ENCODE measurements around the gene PAQR9. TPM values are rescaled to one million over a fixed set of nuclear protein-coding genes. Genes with fewer than 3 reads are reported as not detected.

Gene PAQR9
- total RNA-seq, 3 donors from 2014 or later: not detected

DNA sequence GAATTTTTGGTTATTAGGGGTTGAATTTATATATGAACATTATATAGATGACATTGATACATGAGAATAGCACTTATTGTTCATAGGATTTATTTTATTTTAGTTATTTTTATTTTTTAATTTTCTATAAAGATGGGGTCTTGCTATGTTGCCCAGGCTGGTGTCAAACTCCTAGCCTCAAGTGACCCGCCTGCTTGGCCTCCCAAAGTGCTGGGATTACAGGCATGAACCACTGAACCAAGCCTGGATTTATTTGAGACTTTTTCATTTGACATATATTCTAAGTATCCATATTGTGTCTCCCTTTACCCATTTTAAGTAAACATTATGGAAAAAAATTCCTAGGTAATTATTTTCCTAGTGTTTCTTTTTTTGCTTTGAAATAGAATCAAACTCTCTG, 12.5 kb downstream of the PAQR9 start:
- DNase-seq (ENCODE audit: low spot score in 2 of 2): no peak
- peaks cover 0 to 21% of the 10 kb centered on the region in 2 donors for H3K27me3 ChIP-seq
- H3K4me3 ChIP-seq: no peak overlapping the region
- no peaks in the 10 kb centered on the region for H3K9me3 ChIP-seq
- H3K36me3 ChIP-seq: no peaks in the 10 kb centered on the region
- no peak overlapping the region for H3K27ac ChIP-seq
- intact Hi-C loops (cut with DNase I; ENCODE audit: low total_unique reads): no loop called here
- TF ChIP-seq POLR2AphosphoS5 (IDR thresholded peaks at IDR 0.05) (no peak), POLR2A (IDR thresholded peaks at IDR 0.05) (no peak), CTCF (IDR thresholded peaks at IDR 0.05) (no peak)
- H3K4me1 ChIP-seq: no peaks in the 10 kb centered on the region

- DNase-seq (ENCODE audit: low spot score in 2 of 2): no peak
- Histone ChIP-seq H3K9me3 (no peaks in the 10 kb centered on the region), H3K4me3 (no peak overlapping the region), H3K27ac (no peak overlapping the region), H3K36me3 (no peaks in the 10 kb centered on the region), H3K27me3 (peaks cover 0 to 21% of the 10 kb centered on the region in 2 donors), H3K4me1 (no peaks in the 10 kb centered on the region)
- TF ChIP-seq POLR2A (IDR thresholded peaks at IDR 0.05) (no peak), POLR2AphosphoS5 (IDR thresholded peaks at IDR 0.05) (no peak), CTCF (IDR thresholded peaks at IDR 0.05) (no peak)
- intact Hi-C loops (cut with DNase I; ENCODE audit: low total_unique reads): no loop called here
Measured at GRCh38 chr3:142947799-142948575, 15.5 kb downstream of the PAQR9 start.

DNA sequence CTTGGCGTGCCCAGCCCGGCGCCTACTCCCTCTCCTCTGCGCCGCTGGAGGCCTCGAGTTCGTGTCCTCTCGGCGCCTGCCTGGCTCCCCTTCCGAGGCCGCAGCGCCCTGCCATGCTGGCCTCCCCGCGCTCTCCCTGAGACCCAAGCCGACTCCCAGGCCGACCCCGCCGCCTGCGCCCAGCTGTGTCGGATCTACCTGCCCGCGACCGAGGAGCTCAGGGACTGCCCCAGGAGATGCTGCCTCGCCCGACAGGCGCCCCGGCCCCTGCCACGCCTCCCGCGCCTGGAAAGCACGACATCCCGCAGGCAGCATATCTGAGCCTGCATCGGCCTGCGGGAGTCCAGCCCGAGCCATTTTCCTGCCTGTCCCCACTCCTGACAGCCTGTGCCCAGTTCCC, 16.1 kb downstream of the PAQR9 start:
- Histone ChIP-seq H3K9me3 (no peaks in the 10 kb centered on the region), H3K4me1 (no peaks in the 10 kb centered on the region), H3K27me3 (peaks cover 0 to 21% of the 10 kb centered on the region in 2 donors), H3K4me3 (peak overlapping the region in 1 of 3 donors; percentile 44), H3K36me3 (no peaks in the 10 kb centered on the region), H3K27ac (no peak overlapping the region)
- no peak for TF ChIP-seq POLR2AphosphoS5 (IDR thresholded peaks at IDR 0.05)
- intact Hi-C loops (cut with DNase I; ENCODE audit: low total_unique reads): no loop called here
- DNase-seq (ENCODE audit: low spot score in 2 of 2): no peak

DNA sequence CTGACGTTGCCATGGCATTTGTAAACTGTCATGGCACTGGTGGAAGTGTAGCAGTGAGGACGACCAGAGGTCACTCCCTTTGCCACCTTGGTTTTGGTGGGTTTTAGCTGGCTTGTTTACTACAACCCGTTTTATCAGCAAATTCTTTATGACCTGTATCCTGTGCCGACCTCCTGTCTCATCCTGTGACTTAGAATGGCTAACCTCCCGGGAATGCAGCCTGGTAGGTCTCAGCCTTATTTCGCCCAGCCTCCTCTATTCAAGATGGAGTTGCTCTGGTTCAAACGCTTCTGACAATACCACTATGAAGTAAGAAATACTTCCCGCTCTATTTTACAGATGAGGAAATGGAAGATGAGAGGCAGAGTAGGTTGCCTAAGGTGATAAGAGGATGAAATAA, 16.6 kb downstream of the PAQR9 start:
- Histone ChIP-seq H3K4me3 (peak overlapping the region in 1 of 3 donors; percentile 44), H3K4me1 (no peaks in the 10 kb centered on the region), H3K36me3 (no peaks in the 10 kb centered on the region), H3K27ac (no peak overlapping the region), H3K27me3 (peaks cover 0 to 21% of the 10 kb centered on the region in 2 donors), H3K9me3 (no peaks in the 10 kb centered on the region)
- intact Hi-C loops (cut with DNase I; ENCODE audit: low total_unique reads): no loop called here
- no peak for DNase-seq (ENCODE audit: low spot score in 2 of 2)
- TF ChIP-seq POLR2AphosphoS5 (IDR thresholded peaks at IDR 0.05) (no peak), POLR2A (IDR thresholded peaks at IDR 0.05) (no peak), CTCF (IDR thresholded peaks at IDR 0.05) (no peak)

DNA sequence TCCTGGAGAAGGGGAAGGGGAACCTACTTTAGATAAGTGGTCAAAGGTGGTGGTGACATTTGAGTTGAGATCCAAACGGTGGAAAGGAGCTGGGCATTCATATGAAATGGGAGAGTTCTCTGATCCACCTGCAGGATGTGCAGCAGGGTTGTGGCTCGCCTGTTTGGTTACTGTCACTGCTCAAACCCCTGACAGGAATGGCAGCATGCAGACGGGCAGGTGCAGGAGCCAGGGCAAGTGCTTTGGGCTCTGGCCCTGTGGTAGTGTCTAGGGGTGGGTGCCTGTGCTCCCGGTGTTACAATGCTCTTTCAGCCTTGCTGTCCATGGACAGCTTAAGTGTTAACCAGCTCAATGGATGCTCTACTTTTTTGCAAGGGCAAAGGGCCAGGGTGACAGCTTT, 18.5 kb downstream of the PAQR9 start:
- intact Hi-C loops (cut with DNase I; ENCODE audit: low total_unique reads): no loop called here

More for the DNA sequence above, 18.5 kb downstream of the PAQR9 start:
- Histone ChIP-seq H3K27me3 (peaks cover 0 to 17% of the 10 kb centered on the region in 2 donors), H3K36me3 (no peaks in the 10 kb centered on the region), H3K27ac (no peak overlapping the region), H3K4me3 (no peak overlapping the region), H3K4me1 (no peaks in the 10 kb centered on the region), H3K9me3 (no peaks in the 10 kb centered on the region)
- no peak for TF ChIP-seq POLR2A (IDR thresholded peaks at IDR 0.05)
- TF ChIP-seq POLR2AphosphoS5 (IDR thresholded peaks at IDR 0.05): no peak
- no peak for TF ChIP-seq CTCF (IDR thresholded peaks at IDR 0.05)
- no peak for DNase-seq (ENCODE audit: low spot score in 2 of 2)

Measured in breast epithelium (tissue), 4 donors.